ENCODE measurements around the gene NCKAP1. TPM values are rescaled to one million over a fixed set of nuclear protein-coding genes. Genes with fewer than 3 reads are reported as not detected.
A peak's percentile ranks its signal among the peaks of the same experiment; 100 is the strongest.

Gene NCKAP1
- total RNA-seq, 1 donor from 2014 or later: 180 TPM

DNA sequence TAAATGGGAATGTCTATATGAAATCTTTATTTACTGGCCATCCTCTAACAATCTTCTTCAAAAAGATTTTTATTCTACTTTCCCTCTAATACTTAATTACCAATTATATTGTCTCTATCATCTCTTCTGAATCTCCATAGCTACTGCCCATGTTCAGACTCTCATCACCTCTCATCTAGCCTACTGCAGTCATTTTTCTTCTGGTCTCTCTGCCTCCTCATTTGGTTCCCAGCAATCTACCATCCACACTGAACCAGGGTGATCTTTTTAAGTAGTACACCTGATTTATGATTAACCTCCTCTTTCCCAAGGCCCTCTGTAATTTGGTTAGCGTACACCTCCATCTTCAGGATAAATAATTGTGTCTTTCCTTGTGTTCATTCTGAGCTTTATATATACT lies 57.6 kb downstream of the NCKAP1 start:
- Histone ChIP-seq H3K4me3 (ENCODE audit: low read depth, low read length) (no peak overlapping the region), H3K27me3 (ENCODE audit: control insufficient read depth, insufficient read depth, low read length) (no peaks in the 10 kb centered on the region), H3K36me3 (ENCODE audit: control insufficient read depth, insufficient read depth, low read length) (peaks cover 6% of the 10 kb centered on the region)
- no peak for FAIRE-seq
- no peak for DNase-seq (ENCODE audit: low read depth)
- TF ChIP-seq CTCF (IDR thresholded peaks at IDR 0.05; ENCODE audit: insufficient read depth, low read length, severe bottlenecking): no peak

DNA sequence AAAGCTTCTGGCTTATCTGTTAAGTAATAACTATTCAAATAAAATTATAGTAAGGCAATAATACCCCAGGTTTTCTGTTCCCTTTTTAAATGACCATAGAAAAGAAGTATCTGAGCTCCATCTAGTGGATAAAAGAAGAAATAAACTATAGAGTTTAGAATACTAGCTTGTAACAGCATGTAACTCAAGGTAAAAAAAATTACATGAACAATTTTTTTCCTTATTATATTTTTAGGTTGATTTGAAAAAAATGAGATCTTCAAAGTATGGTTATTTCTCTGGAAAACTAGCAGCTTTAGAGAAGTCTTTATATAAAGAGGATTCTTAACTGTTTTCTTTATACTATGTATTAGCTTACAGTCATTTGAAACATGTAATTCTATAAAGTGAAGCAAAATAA lies 58.1 kb downstream of the NCKAP1 start:
- H3K4me3 ChIP-seq (ENCODE audit: low read depth, low read length): no peak overlapping the region
- DNase-seq (ENCODE audit: low read depth): peak; percentile 60
- FAIRE-seq: no peak
- no peaks in the 10 kb centered on the region for H3K27me3 ChIP-seq (ENCODE audit: control insufficient read depth, insufficient read depth, low read length)
- TF ChIP-seq CTCF (IDR thresholded peaks at IDR 0.05; ENCODE audit: insufficient read depth, low read length, severe bottlenecking): peak; percentile 2
- peaks cover 6% of the 10 kb centered on the region for H3K36me3 ChIP-seq (ENCODE audit: control insufficient read depth, insufficient read depth, low read length)

GRCh38 chr2:182977463-182977862 lies 60.8 kb downstream of the NCKAP1 start:
- H3K4me3 ChIP-seq (ENCODE audit: low read depth, low read length): no peak overlapping the region
- FAIRE-seq: no peak
- DNase-seq (ENCODE audit: low read depth): no peak
- no peaks in the 10 kb centered on the region for H3K27me3 ChIP-seq (ENCODE audit: control insufficient read depth, insufficient read depth, low read length)
- H3K36me3 ChIP-seq (ENCODE audit: control insufficient read depth, insufficient read depth, low read length): peaks cover 4% of the 10 kb centered on the region
- TF ChIP-seq CTCF (IDR thresholded peaks at IDR 0.05; ENCODE audit: insufficient read depth, low read length, severe bottlenecking): no peak

DNA sequence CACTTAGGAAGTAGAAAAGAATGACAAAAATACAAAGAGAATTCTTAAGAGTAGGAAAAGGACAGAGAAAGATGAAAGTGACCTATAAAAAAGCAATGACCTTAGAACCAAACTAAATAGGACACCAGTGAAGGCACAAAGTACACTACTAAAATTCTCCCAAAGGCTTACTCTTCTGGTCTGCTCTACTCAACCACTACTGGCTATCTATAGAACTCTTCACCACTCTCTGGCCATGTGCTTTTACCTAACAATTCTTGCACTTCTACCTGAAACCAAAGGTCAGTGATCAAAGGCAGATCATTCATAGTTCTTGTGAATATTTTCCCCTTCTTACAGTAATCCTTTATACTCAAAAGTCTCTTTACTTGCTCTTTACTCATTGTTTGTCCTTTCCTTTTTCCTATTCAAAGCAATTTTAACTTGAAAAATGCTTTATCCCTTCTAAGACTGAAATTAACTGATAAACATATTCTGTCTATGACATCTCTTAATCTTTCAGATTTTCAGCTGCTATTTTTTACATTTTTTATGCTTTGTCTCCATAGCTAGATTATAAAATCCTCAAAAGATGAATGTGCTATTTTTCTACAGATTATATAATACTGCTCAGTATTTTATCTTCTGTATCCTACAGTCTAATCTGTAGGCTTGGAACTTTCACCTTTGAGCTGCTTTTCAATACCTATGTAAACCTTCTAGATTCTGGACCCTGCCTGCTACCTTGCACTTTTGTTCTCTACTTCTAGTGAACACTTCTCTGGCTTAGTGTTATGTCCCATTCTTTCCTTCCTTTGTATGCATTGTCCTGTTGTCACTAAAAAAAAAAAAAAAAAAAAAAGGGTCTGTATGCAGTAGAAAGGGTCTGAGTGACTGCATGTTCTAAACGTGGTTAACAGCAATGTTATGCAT lies 64.6 kb downstream of the NCKAP1 start:
- no peak for FAIRE-seq
- no peak overlapping the region for H3K4me3 ChIP-seq (ENCODE audit: low read depth, low read length)
- no peak for DNase-seq (ENCODE audit: low read depth)
- H3K27me3 ChIP-seq (ENCODE audit: control insufficient read depth, insufficient read depth, low read length): no peaks in the 10 kb centered on the region
- H3K36me3 ChIP-seq (ENCODE audit: control insufficient read depth, insufficient read depth, low read length): peaks cover 4% of the 10 kb centered on the region
- TF ChIP-seq CTCF (IDR thresholded peaks at IDR 0.05; ENCODE audit: insufficient read depth, low read length, severe bottlenecking): no peak

- DNase-seq (ENCODE audit: low read depth) (no peak), FAIRE-seq (no peak)
- Histone ChIP-seq H3K27me3 (ENCODE audit: control insufficient read depth, insufficient read depth, low read length) (no peaks in the 10 kb centered on the region), H3K4me3 (ENCODE audit: low read depth, low read length) (no peak overlapping the region), H3K36me3 (ENCODE audit: control insufficient read depth, insufficient read depth, low read length) (peaks cover 4% of the 10 kb centered on the region)
- no peak for TF ChIP-seq CTCF (IDR thresholded peaks at IDR 0.05; ENCODE audit: insufficient read depth, low read length, severe bottlenecking)
Measured at GRCh38 chr2:182972548-182972942, 65.7 kb downstream of the NCKAP1 start.
